Epithelial cell of esophagus (primary cell): ENCODE data around the gene ITPRIPL1.

Source experiments
- DNase-seq: peaks from one replicate; pipeline ENCODE4 v3.0.0; 2010; ENCODE audit warnings: low read depth
- H3K4me3 ChIP-seq: 2 replicates; pipeline ENCODE4 v1.5.1; 2011; ENCODE audit warnings: mild to moderate bottlenecking, low read length, control low read depth
- CTCF ChIP-seq: IDR thresholded peaks from 2 replicates; pipeline ENCODE4 v1.5.1; 2011; ENCODE audit warnings: low read depth, mild to moderate bottlenecking, low read length, control low read depth, inconsistent platforms; ENCODE audit not compliant: insufficient read depth; ENCODE audit errors: missing control alignments

ITPRIPL1 gene

GRCh38 chr2:96315400-96316071 lies 9.6 kb upstream of the ITPRIPL1 start:
- peak; percentile 40 for DNase-seq
- H3K4me3 ChIP-seq, result no peak overlapping the region
- no peak for TF ChIP-seq CTCF

GRCh38 chr2:96316999-96317398 lies 8.1 kb upstream of the ITPRIPL1 start:
- no peak overlapping the region for H3K4me3 ChIP-seq
- DNase-seq, result no peak
- no peak for TF ChIP-seq CTCF

GRCh38 chr2:96317584-96317997 lies 7.5 kb upstream of the ITPRIPL1 start:
- no peak for DNase-seq
- no peak overlapping the region for H3K4me3 ChIP-seq
- TF ChIP-seq CTCF, result no peak

GRCh38 chr2:96318723-96319122 lies 6.4 kb upstream of the ITPRIPL1 start:
- DNase-seq, result peak; percentile 37
- H3K4me3 ChIP-seq, result no peak overlapping the region
- TF ChIP-seq CTCF, result no peak

GRCh38 chr2:96319396-96319795 lies 5.7 kb upstream of the ITPRIPL1 start:
- no peak overlapping the region for H3K4me3 ChIP-seq
- TF ChIP-seq CTCF, result no peak
- DNase-seq, result no peak

GRCh38 chr2:96320326-96320725 lies 4.8 kb upstream of the ITPRIPL1 start:
- H3K4me3 ChIP-seq, result no peak overlapping the region
- DNase-seq, result peak; percentile 48
- TF ChIP-seq CTCF, result no peak

- no peak for TF ChIP-seq CTCF
- H3K4me3 ChIP-seq, result peak overlapping the region; percentile 49
- peak; percentile 37 for DNase-seq
These were observed 4.1 kb upstream of the ITPRIPL1 start for GRCh38 chr2:96320728-96321622.
